Tibial nerve (tissue), 4 donors: ENCODE results near the gene TNP2. TPM values are rescaled to one million over a fixed set of nuclear protein-coding genes. Genes with fewer than 3 reads are reported as not detected.

Experiments used
- DNase-seq, 2 donors: peaks; one replicate each; pipeline ENCODE4 v3.0.0-alpha.2; 2019; ENCODE audit warnings: low spot score in 2 of 2
- H3K27ac ChIP-seq, 4 donors: fragments of 200-600 bp; sonication (generic) in 3 of 4; one replicate each; pipeline ENCODE4 v1.5.1; 2017 to 2019; ENCODE audit warnings: mild to moderate bottlenecking in 1 of 4
- H3K27me3 ChIP-seq, 2 donors: fragments of 200-600 bp; sonication (generic) in 1 of 2; one replicate each; pipeline versions ENCODE4 v1.5.1 to v1.6.0; 2017 to 2019
- H3K36me3 ChIP-seq, 3 donors: fragments of 200-600 bp; sonication (generic); one replicate each; pipeline ENCODE4 v1.5.1; 2018 to 2019
- H3K4me1 ChIP-seq, 4 donors: fragments of 200-600 bp; sonication (generic) in 3 of 4; one replicate each; pipeline ENCODE4 v1.5.1; 2017 to 2019
- H3K4me3 ChIP-seq, 4 donors: fragments of 200-600 bp; sonication (generic) in 3 of 4; one replicate each; pipeline ENCODE4 v1.5.1; 2017 to 2019; ENCODE audit warnings: mild to moderate bottlenecking in 1 of 4, moderate library complexity in 1 of 4
- H3K9me3 ChIP-seq, 4 donors: fragments of 200-600 bp; sonication (generic) in 3 of 4; one replicate each; pipeline ENCODE4 v1.5.1; 2017 to 2019
- CTCF ChIP-seq, 5 experiments: fragments of 200-600 bp in 3 of 5; fragments of 450-650 bp in 2 of 5; sonication (generic) in 3 of 5; IDR thresholded peaks; one replicate each; pipeline ENCODE4 v1.5.1; 2016 to 2019; ENCODE audit warnings: antibody characterized with exemption in 5 of 5, mild to moderate bottlenecking in 3 of 5, moderate library complexity in 2 of 5
- EP300 ChIP-seq, 2 donors: sonication (generic); formaldehyde crosslinking; IDR thresholded peaks; one replicate each; pipeline ENCODE4 v1.6.1; 2017; ENCODE audit warnings: antibody characterized with exemption in 2 of 2, mild to moderate bottlenecking in 1 of 2
- POLR2A ChIP-seq, 2 donors: fragments of 450-650 bp; IDR thresholded peaks; one replicate each; pipeline ENCODE4 v1.6.1; 2017; ENCODE audit warnings: antibody characterized with exemption in 2 of 2, mild to moderate bottlenecking in 2 of 2, moderate library complexity in 2 of 2
- WGBS, 2 donors: methylation state at CpG; one replicate each; pipeline ENCODE4 v1.1.5; 2018; 5-methylcytosine and 5-hydroxymethylcytosine counted together
- total RNA-seq, 4 donors: library from RNA; depleted of rRNA; stranded (reverse); fragments of >200 nt; gene quantifications; one replicate each; pipeline ENCODE4 v1.1.0, GENCODE V29; 2016

TNP2 gene
- total RNA-seq, 4 donors from 2014 or later = not detected

- TF ChIP-seq POLR2A (IDR thresholded peaks at IDR 0.05) (no peak), CTCF (IDR thresholded peaks at IDR 0.05) (no peak), EP300 (IDR thresholded peaks at IDR 0.05) (no peak)
- Histone ChIP-seq H3K4me1 (peaks cover 0 to 2% (median 0%) of the 10 kb centered on the region in 4 donors), H3K9me3 (peaks cover 0 to 6% (median 0%) of the 10 kb centered on the region in 4 donors), H3K27ac (no peak overlapping the region), H3K4me3 (no peak overlapping the region), H3K36me3 (no peaks in the 10 kb centered on the region), H3K27me3 (no peaks in the 10 kb centered on the region)
- WGBS, 2 donors = 89 to 95% methylated on average over 8 of the region's 8 CpGs
- no peak for DNase-seq
Observed at GRCh38 chr16:11248133-11248532, 21.0 kb downstream of the TNP2 start.

DNA sequence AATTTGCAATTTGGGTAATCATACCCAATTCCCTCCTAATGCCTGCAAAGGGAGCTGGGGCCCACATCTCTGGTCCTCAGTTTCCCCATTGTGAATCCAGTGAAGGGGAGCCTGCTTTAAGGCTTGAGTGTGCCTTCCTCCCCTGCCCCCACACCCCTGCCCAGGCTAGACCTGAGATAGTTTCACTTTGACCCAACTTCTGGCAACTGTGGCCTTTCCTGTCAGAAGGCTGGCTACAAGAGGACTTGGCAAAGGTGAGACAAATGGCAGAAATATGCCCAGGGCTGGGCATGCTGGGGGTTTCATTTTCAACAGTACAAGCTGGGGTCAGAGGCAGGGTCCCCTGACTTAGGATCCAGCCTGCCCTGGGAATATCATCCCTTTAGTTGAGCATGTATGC is 23.1 kb downstream of the TNP2 start:
- H3K9me3 ChIP-seq = peaks cover 0 to 6% (median 0%) of the 10 kb centered on the region in 4 donors
- TF ChIP-seq CTCF (IDR thresholded peaks at IDR 0.05) = no peak
- no peak for TF ChIP-seq POLR2A (IDR thresholded peaks at IDR 0.05)
- no peak for TF ChIP-seq EP300 (IDR thresholded peaks at IDR 0.05)
- H3K27me3 ChIP-seq = no peaks in the 10 kb centered on the region
- no peaks in the 10 kb centered on the region for H3K36me3 ChIP-seq
- DNase-seq = no peak
- H3K4me3 ChIP-seq = no peak overlapping the region
- H3K4me1 ChIP-seq = no peaks in the 10 kb centered on the region
- H3K27ac ChIP-seq = no peak overlapping the region

GRCh38 chr16:11245222-11245737 is 23.8 kb downstream of the TNP2 start:
- Histone ChIP-seq H3K27ac (no peak overlapping the region), H3K4me1 (no peaks in the 10 kb centered on the region), H3K36me3 (no peaks in the 10 kb centered on the region), H3K9me3 (peaks cover 0 to 6% (median 0%) of the 10 kb centered on the region in 4 donors), H3K4me3 (no peak overlapping the region), H3K27me3 (no peaks in the 10 kb centered on the region)
- DNase-seq = no peak
- WGBS, 2 donors = 77 to 86% methylated on average over 5 of the region's 5 CpGs
- TF ChIP-seq EP300 (IDR thresholded peaks at IDR 0.05) (no peak), CTCF (IDR thresholded peaks at IDR 0.05) (no peak), POLR2A (IDR thresholded peaks at IDR 0.05) (no peak)

GRCh38 chr16:11242658-11243057 is 26.5 kb downstream of the TNP2 start:
- 78 to 81% methylated on average over 12 of the region's 12 CpGs for WGBS, 2 donors
- Histone ChIP-seq H3K9me3 (peaks cover 0 to 6% (median 0%) of the 10 kb centered on the region in 4 donors), H3K27ac (no peak overlapping the region), H3K4me1 (no peaks in the 10 kb centered on the region), H3K4me3 (no peak overlapping the region), H3K27me3 (no peaks in the 10 kb centered on the region), H3K36me3 (no peaks in the 10 kb centered on the region)
- no peak for DNase-seq
- no peak for TF ChIP-seq CTCF (IDR thresholded peaks at IDR 0.05)
- TF ChIP-seq POLR2A (IDR thresholded peaks at IDR 0.05) = no peak
- no peak for TF ChIP-seq EP300 (IDR thresholded peaks at IDR 0.05)

- no peaks in the 10 kb centered on the region for H3K4me1 ChIP-seq
- 84 to 86% methylated on average over 5 of the region's 5 CpGs for WGBS, 2 donors
- no peak overlapping the region for H3K27ac ChIP-seq
- peaks cover 0 to 4% (median 0%) of the 10 kb centered on the region in 4 donors for H3K9me3 ChIP-seq
- TF ChIP-seq POLR2A (IDR thresholded peaks at IDR 0.05) (no peak), CTCF (IDR thresholded peaks at IDR 0.05) (no peak), EP300 (IDR thresholded peaks at IDR 0.05) (no peak)
- H3K36me3 ChIP-seq = no peaks in the 10 kb centered on the region
- H3K27me3 ChIP-seq = no peaks in the 10 kb centered on the region
- no peak overlapping the region for H3K4me3 ChIP-seq
- no peak for DNase-seq
Observed at GRCh38 chr16:11241480-11242204, 27.5 kb downstream of the TNP2 start.
